VCaP (cell line): Measurements from ENCODE around the gene ATXN2.

Experiments used
- H3K27ac ChIP-seq: fragments of 450-650 bp; 2 replicates; pipeline ENCODE4 v1.5.1; 2017
- CTCF ChIP-seq: fragments of 450-650 bp; conservative IDR thresholded peaks from 2 replicates; pipeline ENCODE4 v1.5.1; 2017; ENCODE audit warnings: mild to moderate bottlenecking, moderate library complexity

Gene ATXN2

GRCh38 chr12:111454716-111455447 is 144.2 kb downstream of the ATXN2 start:
- no peak overlapping the region; the same call in 1 of the 2 replicates for H3K27ac ChIP-seq
- no peak for TF ChIP-seq CTCF

- no peak overlapping the region; the same call in 1 of the 2 replicates for H3K27ac ChIP-seq
Measured at GRCh38 chr12:111454311-111454710, 144.8 kb downstream of the ATXN2 start.

GRCh38 chr12:111453071-111453989 is 145.8 kb downstream of the ATXN2 start:
- no peak for TF ChIP-seq CTCF
- no peak overlapping the region for H3K27ac ChIP-seq

More at GRCh38 chr12:111454311-111454710, 144.8 kb downstream of the ATXN2 start:
- no peak for TF ChIP-seq CTCF

GRCh38 chr12:111451649-111452129 is 147.4 kb downstream of the ATXN2 start:
- peak; percentile 86 for TF ChIP-seq CTCF
- no peak overlapping the region for H3K27ac ChIP-seq

- H3K27ac ChIP-seq: no peak overlapping the region
Measured at GRCh38 chr12:111451232-111451631, 147.9 kb downstream of the ATXN2 start.

GRCh38 chr12:111450676-111451075 is 148.4 kb downstream of the ATXN2 start:
- 0 out of 2 replicates have a peak overlapping the region, but pooled peaks have one; percentile 85 for H3K27ac ChIP-seq
- TF ChIP-seq CTCF: no peak

More at GRCh38 chr12:111451232-111451631, 147.9 kb downstream of the ATXN2 start:
- TF ChIP-seq CTCF: no peak
